ENCODE results near the gene UGT1A1.

- TF ChIP-seq CTCF (IDR thresholded peaks at IDR 0.05) (no peak), EP300 (IDR thresholded peaks at IDR 0.05; ENCODE audit: low read depth) (no peak), POLR2A (IDR thresholded peaks at IDR 0.05) (no peak), POLR2AphosphoS5 (IDR thresholded peaks at IDR 0.05) (no peak)
Measured at GRCh38 chr2:233756429-233757081, 3.5 kb upstream of the UGT1A1 start.

All from transverse colon (tissue), 4 donors.